HG02852 (cell line): ENCODE results near the gene TMEM229B.

Experiments
- ATAC-seq: cut with Tn5 transposase; IDR thresholded peaks from one replicate; pipeline ENCODE4 v1.9.1; 2021; ENCODE audit warnings: mild to moderate bottlenecking, moderate library complexity; ENCODE audit not compliant: unreplicated experiment

TMEM229B gene

DNA sequence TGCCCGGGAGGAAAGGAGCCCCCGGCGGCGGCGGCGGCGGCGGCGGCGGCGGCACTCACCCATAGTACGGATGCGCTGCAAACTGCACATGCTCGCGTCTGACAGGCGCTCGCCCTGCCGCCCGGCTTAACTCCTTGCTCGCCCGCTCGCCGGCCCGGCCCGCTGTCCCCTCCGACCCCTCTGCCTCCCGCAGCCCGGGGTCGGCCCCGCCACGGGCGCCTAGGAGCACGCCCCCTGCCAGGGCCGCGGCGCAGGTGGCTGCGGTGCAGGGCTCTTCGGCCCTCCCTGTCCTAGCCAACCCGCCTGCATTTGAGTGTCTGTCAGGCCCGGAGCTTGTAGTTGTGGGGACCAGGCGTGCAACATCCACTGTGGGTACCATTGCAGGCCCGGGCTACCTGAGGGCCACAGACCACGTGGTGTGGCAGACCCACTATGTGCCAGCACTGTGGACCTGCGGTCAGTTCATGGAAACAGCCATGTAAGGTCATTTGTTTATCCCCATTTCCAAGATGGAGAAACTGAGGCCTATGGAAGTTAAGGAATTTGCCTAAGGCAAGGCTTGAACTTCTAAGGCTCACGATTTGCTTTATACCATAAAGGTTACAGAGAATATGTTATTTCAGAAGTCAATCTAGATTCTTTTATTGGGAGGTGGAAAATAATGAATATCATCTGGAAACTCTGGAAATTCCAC is 27.0 kb upstream of the TMEM229B start:
- peak; percentile 54 for ATAC-seq

DNA sequence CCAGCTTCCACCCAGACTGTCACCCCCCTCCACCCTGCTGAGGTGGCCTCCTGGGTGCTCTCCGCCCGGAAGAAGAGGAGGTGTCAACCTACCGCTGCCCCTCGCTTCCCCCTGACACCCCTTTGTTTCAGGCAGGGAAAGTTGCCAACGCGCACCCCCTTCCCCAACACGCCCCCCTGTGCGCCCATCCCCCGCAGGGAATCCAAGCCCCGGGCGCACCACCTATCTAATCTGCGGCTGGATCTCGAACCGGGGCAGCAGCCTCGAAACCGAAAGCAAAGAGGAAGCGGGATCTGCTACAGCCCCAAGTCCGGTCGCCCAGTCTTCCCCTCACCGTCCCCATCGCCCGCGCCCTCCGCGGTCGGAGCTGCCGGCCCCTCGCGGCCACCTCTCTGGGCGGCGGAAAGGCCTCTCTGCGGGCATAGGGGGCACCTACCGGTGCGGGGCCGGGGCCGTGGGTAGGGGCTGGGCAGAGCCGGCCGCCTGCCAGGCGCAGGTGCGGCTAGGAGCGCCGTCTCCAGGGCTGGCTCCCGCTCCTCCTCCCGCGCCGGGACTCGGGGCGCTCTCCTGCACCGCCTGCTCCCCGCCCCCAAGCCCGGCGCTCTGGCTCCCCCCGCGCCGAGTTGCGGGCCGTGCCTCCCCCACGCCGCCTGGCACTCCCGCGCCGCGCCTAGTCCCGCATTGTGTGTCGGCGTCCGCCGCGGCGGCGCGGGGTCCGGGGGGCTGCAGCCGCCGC is 26.3 kb upstream of the TMEM229B start:
- ATAC-seq: peak; percentile 60

DNA sequence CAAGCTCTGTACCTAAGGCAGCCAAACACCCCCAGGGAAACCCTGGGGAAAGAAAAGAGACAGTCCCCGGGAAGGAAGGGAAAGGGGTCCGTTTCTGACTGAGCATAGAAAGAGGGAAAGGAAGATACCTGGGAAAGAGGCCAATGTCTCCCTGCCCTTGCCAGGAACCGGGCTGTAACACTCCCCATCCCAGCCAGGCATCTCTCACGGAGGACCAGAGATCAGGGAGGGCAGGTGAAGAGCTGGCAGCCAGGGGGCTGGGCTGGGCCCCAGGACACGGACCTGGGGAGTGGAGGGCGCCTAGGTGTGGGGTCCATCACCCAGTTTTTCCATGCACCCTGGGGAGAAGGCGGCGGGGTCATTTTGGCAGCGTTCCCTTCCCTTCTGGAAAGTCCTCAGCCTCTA is 25.7 kb upstream of the TMEM229B start:
- ATAC-seq: no peak

DNA sequence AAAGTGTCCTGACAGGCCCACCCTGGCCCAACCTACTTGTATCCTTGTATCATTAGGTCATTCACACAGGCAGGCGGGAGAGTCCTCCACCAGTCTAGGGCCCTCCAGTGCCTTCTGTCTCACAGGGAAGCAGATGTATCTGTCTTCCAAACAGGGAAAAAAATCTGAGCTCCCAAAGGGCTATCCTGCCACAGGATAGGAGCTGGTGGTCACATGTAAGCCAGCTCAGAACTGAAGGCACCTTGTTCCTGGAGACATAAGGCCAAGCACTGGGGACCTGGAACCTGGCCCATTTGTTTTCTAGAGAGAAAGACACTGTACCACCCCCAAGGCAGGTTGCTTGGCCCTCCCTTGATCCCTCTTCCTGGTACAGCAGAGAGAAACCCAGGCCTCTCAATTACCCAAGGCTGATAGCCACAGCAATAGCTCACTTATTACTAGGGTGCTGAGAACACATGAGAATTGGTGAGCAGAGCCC is 25.1 kb upstream of the TMEM229B start:
- ATAC-seq: no peak

DNA sequence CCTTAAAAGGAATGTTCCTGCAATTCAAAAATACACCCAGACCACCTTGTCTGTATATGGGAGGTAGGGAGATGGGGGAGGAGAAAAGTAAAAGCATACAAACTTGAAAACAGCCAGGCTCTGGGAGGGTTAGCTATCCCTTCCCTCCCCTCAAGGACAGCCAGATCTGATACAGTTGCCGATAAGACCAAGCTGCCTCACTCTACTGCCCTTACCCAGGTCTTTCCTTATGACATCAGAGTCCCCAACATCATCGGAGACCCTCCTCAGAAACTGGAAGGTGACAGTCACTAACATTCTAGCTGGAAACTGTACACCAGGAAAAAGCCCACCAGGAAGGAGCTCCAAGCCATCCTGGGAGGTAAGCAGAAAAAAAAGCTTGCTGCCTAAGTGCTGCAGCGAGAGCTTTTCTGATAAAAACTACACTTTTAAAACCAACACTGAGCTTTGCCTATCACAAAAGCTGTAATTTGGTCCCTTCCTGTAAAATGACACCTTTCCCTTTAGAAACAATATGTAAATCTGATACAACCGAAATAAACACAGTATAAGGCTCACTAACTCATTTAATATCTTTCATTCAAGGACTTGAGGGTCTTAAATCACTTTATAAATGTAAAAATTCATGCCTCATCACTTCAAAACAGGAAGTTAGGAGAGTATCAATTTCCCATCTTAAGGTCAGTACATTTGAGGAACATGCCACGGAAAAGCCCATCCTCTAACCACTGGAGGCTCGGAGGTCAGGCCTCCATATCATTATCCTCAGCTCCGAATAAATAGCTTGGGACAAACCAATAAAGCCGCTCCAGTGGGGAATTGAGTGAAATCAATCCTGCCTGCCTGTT is 24.2 kb upstream of the TMEM229B start:
- ATAC-seq: no peak

DNA sequence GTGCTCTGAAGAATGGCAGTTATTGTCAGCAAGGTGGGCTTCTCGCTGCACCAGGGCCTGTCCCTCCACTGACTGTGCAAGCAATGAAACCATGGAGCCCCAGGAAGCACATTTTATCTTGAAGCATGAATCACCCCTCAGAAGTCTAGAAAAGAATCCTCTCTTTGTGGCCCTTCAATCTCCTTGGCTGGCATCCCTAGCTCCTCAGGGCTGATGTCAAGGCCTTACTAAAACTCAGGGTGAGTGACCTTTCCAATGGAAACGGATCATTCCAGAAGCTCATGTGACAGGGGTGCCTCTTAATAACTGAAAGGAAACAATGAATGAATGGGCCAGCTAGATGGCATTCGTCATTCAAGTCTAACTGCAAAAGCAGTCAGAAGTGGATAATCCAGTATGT is 22.3 kb upstream of the TMEM229B start:
- ATAC-seq: no peak

DNA sequence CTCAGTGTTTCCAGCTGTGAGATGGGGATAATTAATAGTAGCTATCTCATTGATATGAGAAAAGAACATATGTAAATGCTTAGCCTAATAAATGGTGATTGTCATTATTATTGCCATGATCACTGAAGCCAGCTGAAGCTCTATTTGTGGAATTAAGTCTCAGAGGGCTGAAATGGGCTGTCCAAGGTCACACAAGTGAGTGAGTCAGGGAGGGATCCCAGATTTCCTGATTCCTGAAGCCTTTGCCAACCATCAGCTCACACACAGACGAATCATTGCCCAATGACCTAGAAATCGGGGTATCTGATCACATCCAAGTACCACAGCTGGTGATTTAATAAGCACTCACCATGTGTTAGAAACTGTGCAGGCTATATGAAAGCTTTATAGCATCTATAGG is 21.6 kb upstream of the TMEM229B start:
- no peak for ATAC-seq

DNA sequence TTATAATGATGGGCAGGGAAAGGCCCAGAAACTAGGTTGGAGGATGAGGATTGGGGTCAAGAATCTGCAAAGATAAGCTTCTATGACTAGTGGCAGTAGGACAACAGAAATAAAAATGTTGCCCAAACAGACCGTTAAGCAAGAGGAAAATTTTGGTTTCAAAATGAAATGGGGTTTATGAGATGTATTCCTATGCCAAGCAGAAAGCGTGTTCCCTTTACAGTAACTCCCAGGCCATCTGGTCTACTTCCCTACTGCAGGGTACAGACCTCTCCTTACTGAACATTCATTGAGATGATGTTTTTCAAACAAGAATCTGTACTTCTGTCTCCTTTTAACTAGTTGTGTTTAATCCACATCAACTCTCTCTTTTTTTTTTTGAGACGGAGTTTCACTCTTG is 20.4 kb upstream of the TMEM229B start:
- no peak for ATAC-seq

DNA sequence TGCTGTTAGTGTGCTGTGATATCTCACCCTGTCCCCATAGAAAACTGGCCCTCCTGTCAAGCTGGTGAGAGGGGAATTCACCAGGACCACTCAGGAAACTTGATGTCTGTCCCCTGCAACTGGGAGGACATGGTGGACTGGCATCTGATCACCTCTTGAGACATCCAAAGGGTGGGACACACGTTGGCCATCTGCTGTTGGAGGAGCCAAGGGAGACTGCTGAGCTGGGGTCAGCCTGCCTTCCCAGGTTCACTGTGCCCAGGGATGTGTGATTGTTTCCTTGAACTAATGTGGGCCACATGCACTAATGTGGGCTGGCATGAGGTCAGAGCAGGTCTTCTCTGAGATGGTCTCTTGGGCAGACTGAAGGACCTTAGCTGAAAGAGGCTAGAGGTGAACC is 16.7 kb upstream of the TMEM229B start:
- ATAC-seq: no peak

DNA sequence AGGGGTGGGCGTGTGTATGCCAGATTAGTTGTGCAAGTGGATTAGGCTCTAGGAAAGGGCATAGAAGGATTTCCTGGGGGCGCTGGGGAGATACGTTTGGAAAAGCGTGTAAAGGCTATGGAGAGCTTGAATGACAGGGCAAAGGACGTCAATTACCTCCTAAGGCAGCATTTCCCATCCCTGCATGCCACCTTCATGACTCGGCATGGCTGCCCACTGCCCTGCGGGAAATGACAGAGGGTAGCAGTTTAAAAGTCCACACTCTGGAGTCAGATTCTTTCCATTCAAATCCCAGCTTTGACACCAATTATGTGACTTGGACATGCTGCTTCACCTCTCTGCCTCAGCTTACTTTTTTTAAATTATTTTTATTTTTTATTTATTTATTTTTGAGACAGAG is 14.8 kb upstream of the TMEM229B start:
- no peak for ATAC-seq

DNA sequence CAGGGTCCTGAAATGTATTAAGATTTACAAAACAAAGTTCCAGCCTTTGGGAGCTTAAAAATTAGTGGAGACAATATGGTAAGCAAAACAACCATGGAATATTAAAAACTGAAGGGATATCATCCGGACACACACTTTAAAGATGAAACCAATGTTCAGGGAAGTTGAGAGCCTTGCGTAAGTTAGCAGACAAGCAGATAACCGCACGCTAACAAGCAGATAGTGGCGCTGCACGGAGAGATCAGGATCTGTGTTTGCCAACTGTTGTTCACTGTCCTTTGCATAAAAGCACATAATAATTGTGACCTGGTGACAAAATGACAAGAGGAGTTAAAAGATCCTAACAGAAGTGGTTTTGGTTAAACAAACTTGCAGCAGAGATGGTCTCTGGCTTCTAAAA is 14.3 kb upstream of the TMEM229B start:
- ATAC-seq: no peak

DNA sequence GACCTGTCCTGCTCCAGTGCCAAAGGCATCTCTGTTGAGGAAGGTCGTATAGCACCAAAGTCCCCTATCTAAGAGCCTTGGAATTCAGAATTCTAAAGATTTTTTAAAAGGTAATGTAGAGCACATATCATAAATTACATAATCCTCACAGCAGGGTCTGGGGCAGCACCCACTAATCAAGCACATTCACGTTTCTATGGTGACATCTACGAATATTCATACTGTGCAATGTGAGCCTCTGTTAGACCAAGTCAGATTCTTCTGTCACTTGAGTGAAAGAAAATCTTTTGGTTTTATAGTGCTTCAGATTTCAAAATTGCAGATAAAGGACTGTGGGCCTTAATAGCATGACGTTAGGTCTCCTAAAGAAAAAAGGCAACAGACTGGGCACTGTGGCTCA is 13.1 kb upstream of the TMEM229B start:
- ATAC-seq: no peak

DNA sequence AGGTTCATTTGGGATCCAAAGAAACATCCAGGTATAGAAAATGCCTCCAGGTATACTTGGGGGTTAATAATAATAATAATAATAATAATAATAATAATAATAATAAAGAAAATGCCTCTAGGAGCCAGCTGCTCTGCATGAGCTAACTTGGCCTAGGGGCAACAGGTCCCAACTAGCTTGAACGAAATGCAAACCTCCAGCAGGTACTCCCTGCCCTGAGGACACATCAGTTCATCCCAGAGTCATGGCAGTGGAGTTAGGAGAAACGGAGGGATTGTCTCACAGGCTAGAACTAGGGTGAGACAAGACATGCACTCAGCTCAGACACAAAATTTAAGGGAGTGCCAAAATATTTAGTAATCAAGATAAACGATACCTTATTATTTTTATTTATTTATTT is 12.5 kb upstream of the TMEM229B start:
- ATAC-seq: no peak

DNA sequence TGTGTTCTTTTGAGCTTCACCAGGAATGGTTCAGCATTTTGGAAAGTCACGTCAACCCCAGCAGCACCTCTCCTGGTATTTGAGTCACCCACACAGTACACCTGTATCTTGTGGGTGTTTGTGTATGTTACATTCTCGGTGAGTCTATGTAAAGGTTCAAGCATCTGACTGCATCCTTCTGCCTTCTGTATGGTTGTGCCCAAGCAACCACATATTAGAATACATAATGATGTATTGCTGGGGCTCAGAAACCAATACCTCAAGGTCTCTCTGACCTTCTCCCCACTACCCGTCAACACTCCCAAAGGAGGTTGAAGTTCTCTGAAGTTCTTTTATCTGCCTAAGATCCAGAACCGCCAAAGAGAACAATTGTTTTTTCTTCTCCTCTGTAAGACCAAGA is 9.2 kb upstream of the TMEM229B start:
- no peak for ATAC-seq

DNA sequence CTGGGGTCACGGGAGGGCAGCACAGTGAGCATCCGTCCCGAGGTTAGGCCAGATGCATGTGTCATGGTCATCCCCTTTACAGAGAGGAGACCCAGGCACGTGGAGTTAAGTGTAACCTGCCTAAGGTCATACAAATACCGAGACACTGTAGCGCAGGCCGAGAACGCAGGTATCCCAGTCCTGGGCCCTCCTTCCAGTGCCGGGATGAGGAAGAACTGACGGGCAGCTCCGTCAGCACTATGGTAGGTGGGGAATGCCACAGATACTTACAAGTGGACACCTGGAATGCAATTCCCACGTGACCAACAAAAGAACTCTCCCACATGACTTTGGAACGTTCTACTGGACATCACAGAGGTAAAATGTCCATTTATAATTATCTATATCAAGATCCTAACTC is 8.7 kb upstream of the TMEM229B start:
- ATAC-seq: no peak

DNA sequence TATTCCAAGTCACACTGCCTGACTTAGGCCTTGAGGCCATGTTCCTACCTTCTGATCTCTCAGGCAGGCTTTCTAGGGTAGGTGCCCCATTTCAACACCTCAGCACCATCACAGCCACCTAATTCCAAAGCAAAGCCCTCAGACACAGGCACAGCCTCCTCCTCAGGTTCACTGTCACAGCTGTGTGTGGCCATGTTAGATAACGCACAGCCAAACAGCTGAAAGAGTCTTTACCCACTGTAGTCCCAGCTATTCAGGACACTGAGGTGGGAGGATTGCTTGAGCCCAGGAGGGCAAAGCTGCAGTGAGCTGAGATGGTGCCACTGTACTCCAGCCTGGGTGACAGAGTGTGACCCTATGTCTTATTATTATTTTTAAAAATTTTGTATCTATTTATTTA is 7.3 kb upstream of the TMEM229B start:
- no peak for ATAC-seq

DNA sequence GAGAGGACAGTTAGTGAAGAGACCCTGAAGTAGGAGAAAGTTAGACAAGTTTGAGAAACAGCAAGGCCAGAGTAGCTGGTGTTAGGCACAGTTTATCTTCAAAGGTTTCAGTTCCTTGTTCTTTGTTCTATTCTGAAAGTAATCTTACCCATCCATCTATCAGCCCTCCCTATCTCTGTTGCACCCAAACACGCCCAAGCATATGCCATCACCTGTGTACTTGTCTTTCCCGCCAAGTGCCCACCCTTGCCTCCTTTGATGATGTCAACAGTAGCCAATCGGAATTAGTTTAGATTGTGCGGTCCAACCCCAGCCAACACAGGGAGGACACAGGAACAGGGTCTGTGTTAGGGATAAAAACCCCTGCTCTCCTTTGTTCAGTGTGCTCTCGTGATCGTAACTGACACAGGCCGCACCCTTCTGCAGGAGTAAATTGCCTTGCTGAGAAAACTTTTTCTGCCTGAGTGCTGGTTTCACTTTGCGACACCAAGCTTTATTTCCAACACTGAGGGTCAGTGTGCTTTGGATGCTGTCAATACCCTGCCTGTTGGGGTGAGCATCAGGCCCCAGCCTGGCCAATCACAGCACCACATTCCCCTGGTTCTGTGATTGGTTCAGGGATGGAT is 4.7 kb upstream of the TMEM229B start:
- ATAC-seq: peak; percentile 26

DNA sequence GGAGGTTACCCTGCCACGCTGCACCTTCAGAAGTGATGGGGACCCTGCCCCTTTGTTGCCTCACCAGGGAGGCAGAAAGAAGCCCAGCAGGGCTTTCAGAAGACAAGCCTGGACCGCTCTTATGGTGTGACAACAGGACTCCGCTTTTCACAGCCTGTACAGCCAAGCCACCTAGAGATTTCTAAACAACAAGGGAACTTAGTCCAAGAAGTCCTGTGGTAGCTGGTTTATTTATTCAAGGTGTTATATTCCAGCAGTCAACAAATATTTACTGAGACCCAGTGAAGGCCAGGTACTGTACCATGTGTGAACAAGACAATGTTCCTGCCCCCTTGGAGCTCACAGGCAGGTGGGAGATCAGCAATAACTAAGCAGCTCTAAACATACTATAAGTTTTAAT is 4.0 kb upstream of the TMEM229B start:
- no peak for ATAC-seq

DNA sequence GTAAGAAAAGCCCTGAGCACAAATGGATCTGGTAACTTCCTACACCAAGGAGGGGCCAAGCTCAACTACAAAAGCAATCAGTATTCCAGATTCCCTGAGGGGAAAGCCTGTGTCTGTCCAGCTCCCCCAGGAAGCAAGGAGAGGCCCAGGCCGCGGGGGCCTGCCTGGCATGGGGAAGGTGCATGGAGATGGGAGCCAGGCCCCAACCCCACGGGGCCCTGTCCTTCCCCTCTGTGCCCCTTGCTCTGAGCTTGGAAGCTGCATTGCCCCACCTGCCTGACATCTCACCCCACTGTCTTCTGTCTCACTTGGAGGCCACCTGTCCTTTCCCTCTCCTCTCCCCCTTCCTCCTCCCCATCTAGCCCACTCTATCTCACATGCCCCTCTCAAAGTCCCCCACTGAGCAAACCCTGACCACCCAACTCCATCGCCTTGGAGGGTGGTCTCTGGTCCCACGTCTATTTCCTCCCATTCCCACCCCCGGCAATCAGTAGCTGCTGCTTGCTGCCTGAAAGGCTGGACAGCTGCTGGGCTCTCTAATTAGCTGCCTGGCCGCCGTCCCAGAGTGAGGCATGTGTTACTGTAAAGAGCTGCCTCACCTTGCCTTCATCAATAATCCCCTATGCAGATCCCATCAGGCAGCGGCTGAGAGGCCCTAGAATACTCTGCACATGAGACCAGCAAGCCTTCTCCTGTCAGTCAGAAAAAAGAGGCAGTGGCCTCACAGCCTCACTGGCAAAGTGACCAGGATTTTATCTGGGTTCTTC is 3.4 kb upstream of the TMEM229B start:
- no peak for ATAC-seq

DNA sequence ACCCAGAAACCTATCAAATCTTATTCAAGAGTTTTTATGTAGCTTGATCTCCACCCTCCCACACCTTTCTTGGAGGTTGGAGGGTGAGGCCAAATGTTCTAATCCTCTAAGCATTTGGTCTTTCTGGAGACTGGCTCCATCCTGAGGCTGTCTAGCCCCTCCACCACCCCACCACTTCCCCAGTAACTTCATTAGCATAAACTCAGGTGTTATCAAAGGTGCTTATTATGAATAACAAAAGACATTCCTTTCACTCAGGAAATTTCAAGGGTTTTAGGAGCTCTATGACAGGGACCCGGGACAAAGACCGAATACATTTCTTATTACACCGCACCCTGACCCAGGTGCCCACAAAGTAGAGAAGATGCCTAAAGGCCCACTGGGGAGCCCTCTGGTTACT is 2.8 kb upstream of the TMEM229B start:
- ATAC-seq: no peak

DNA sequence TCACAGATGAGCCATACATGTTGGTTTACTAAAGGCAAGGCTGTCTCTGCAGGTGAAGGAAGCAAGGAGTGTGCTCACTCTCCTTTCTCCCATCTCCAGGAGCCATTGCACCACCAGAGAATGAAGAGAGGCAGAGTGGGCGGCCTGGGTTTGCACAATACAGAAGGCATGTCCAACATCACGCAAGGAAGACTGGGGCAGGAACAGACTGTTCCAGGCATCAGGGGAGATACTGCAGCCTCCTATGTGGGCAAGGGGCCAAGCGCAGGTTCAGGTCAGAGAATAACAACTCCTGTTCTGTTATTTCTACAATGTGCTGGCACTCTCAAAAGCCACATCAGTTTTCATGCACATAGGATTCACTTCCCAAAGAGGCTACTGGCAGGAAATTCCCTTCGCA is 1.7 kb upstream of the TMEM229B start:
- ATAC-seq: no peak
